ENCODE measurements around the gene AVPR2. TPM values are rescaled to one million over a fixed set of nuclear protein-coding genes. Genes with fewer than 3 reads are reported as not detected.

Gene AVPR2
- total RNA-seq, 1 donor from 2014 or later, result not detected

GRCh38 chrX:153954558-153955227, 50.2 kb downstream of the AVPR2 start:
- TF ChIP-seq EZH2 (IDR thresholded peaks at IDR 0.05) (no peak), EZH2phosphoT487 (IDR thresholded peaks at IDR 0.05) (no peak), CTCF (IDR thresholded peaks at IDR 0.05) (no peak)
- no peaks in the 10 kb centered on the region for H3K36me3 ChIP-seq

GRCh38 chrX:153955228-153955732, 50.8 kb downstream of the AVPR2 start:
- Histone ChIP-seq H3K27me3 (no peaks in the 10 kb centered on the region), H3K4me2 (no peak overlapping the region), H3K36me3 (no peaks in the 10 kb centered on the region), H3K4me1 (no peaks in the 10 kb centered on the region), H4K20me1 (ENCODE audit: low read depth) (peaks cover 6% of the 10 kb centered on the region), H3K9me3 (ENCODE audit: low read depth) (no peaks in the 10 kb centered on the region), H2AFZ (replicated peaks) (no peak overlapping the region), H3K27ac (no peak overlapping the region), H3K9ac (no peak overlapping the region), H3F3A (ENCODE audit: low read depth) (peaks cover 6% of the 10 kb centered on the region), H3K4me3 (no peak overlapping the region), H3K79me2 (ENCODE audit: low read depth) (peaks cover 11% of the 10 kb centered on the region)
- Mint-ChIP-seq H3K9me3 (no peaks in the 10 kb centered on the region), H3K4me1 (peaks cover 9% of the 10 kb centered on the region), H3K27ac (no peak overlapping the region), H3K27me3 (ENCODE audit: insufficient read depth, low read depth) (peaks cover 7% of the 10 kb centered on the region), H3K4me3 (no peak overlapping the region), H3K36me3 (peaks cover 39% of the 10 kb centered on the region)
- DNase-seq (ENCODE audit: low spot score), result no peak
- TF ChIP-seq EZH2 (IDR thresholded peaks at IDR 0.05) (no peak), EZH2phosphoT487 (IDR thresholded peaks at IDR 0.05) (no peak), CTCF (IDR thresholded peaks at IDR 0.05) (no peak)

More at GRCh38 chrX:153954558-153955227, 50.2 kb downstream of the AVPR2 start:
- H4K20me1 ChIP-seq (ENCODE audit: low read depth), result peaks cover 6% of the 10 kb centered on the region
- Mint-ChIP-seq H3K9me3 (no peaks in the 10 kb centered on the region), H3K27ac (no peak overlapping the region), H3K27me3 (ENCODE audit: insufficient read depth, low read depth) (peaks cover 7% of the 10 kb centered on the region), H3K4me3 (no peak overlapping the region), H3K36me3 (peaks cover 37% of the 10 kb centered on the region), H3K4me1 (peaks cover 11% of the 10 kb centered on the region)
- peaks cover 11% of the 10 kb centered on the region for H3K79me2 ChIP-seq (ENCODE audit: low read depth)
- H3F3A ChIP-seq (ENCODE audit: low read depth), result peaks cover 12% of the 10 kb centered on the region
- no peaks in the 10 kb centered on the region for H3K9me3 ChIP-seq (ENCODE audit: low read depth)
- H3K9ac ChIP-seq, result no peak overlapping the region
- no peak overlapping the region for H3K27ac ChIP-seq
- no peak overlapping the region for H3K4me2 ChIP-seq
- H3K4me1 ChIP-seq, result no peaks in the 10 kb centered on the region
- no peak overlapping the region for H2AFZ ChIP-seq (replicated peaks)
- no peaks in the 10 kb centered on the region for H3K27me3 ChIP-seq
- DNase-seq (ENCODE audit: low spot score), result no peak
- no peak overlapping the region for H3K4me3 ChIP-seq

GRCh38 chrX:153956044-153956907, 51.8 kb downstream of the AVPR2 start:
- Mint-ChIP-seq H3K27me3 (ENCODE audit: insufficient read depth, low read depth) (no peaks in the 10 kb centered on the region), H3K27ac (no peak overlapping the region), H3K36me3 (peaks cover 39% of the 10 kb centered on the region), H3K4me3 (no peak overlapping the region), H3K9me3 (no peaks in the 10 kb centered on the region), H3K4me1 (peaks cover 6% of the 10 kb centered on the region)
- Histone ChIP-seq H3K4me2 (no peak overlapping the region), H2AFZ (replicated peaks) (no peak overlapping the region), H3K9me3 (ENCODE audit: low read depth) (no peaks in the 10 kb centered on the region), H3K36me3 (no peaks in the 10 kb centered on the region), H3K9ac (no peak overlapping the region), H4K20me1 (ENCODE audit: low read depth) (peaks cover 6% of the 10 kb centered on the region), H3K4me1 (no peaks in the 10 kb centered on the region), H3K79me2 (ENCODE audit: low read depth) (peaks cover 11% of the 10 kb centered on the region), H3K4me3 (no peak overlapping the region), H3F3A (ENCODE audit: low read depth) (peaks cover 6% of the 10 kb centered on the region), H3K27me3 (no peaks in the 10 kb centered on the region), H3K27ac (no peak overlapping the region)
- DNase-seq (ENCODE audit: low spot score), result no peak
- TF ChIP-seq EZH2phosphoT487 (IDR thresholded peaks at IDR 0.05) (no peak), EZH2 (IDR thresholded peaks at IDR 0.05) (no peak), CTCF (IDR thresholded peaks at IDR 0.05) (no peak)

Other genes starting within 250 kb of the AVPR2 start
- 19.7 and 53.5 TPM in 2 replicates for gene PNCK, start 230.9 kb upstream of the AVPR2 start, total RNA-seq (ENCODE audit: low replicate concordance)
- gene SLC6A8, start 216.7 kb upstream of the AVPR2 start, total RNA-seq (ENCODE audit: low replicate concordance), result 94.1 and 191 TPM in 2 replicates
- 52.5 and 68.7 TPM in 2 replicates for gene BCAP31, start 180.3 kb upstream of the AVPR2 start, total RNA-seq (ENCODE audit: low replicate concordance)
- 0.79 and 5.0 TPM in 2 replicates for gene ABCD1, start 179.8 kb upstream of the AVPR2 start, total RNA-seq (ENCODE audit: low replicate concordance)
- gene PLXNB3, start 140.4 kb upstream of the AVPR2 start, total RNA-seq (ENCODE audit: low replicate concordance), result 0.25 and 0.71 TPM in 2 replicates
- gene SRPK3, start 123.6 kb upstream of the AVPR2 start, total RNA-seq (ENCODE audit: low replicate concordance), result not detected in 2 replicates
- gene IDH3G, start 110.3 kb upstream of the AVPR2 start, total RNA-seq (ENCODE audit: low replicate concordance), result 40.3 and 50.6 TPM in 2 replicates
- 58.4 and 112 TPM in 2 replicates for gene SSR4, start 110.0 kb upstream of the AVPR2 start, total RNA-seq (ENCODE audit: low replicate concordance)
- gene PDZD4, start 74.1 kb upstream of the AVPR2 start, total RNA-seq (ENCODE audit: low replicate concordance), result 1.9 and 5.2 TPM in 2 replicates
- 0.49 and 1.7 TPM in 2 replicates for gene L1CAM, start 18.5 kb upstream of the AVPR2 start, total RNA-seq (ENCODE audit: low replicate concordance)
- gene ARHGAP4, start 21.6 kb downstream of the AVPR2 start, total RNA-seq (ENCODE audit: low replicate concordance), result 5.1 and 17.9 TPM in 2 replicates
- 55.5 and 113 TPM in 2 replicates for gene NAA10, start 30.4 kb downstream of the AVPR2 start, total RNA-seq (ENCODE audit: low replicate concordance)
- gene RENBP, start 40.0 kb downstream of the AVPR2 start, total RNA-seq (ENCODE audit: low replicate concordance), result 5.4 and 9.3 TPM in 2 replicates
- gene HCFC1, start 67.1 kb downstream of the AVPR2 start, total RNA-seq (ENCODE audit: low replicate concordance), result 20.7 and 57.7 TPM in 2 replicates
- gene TMEM187, start 68.1 kb downstream of the AVPR2 start, total RNA-seq (ENCODE audit: low replicate concordance), result 2.4 and 6.8 TPM in 2 replicates
- 6.8 and 13.6 TPM in 2 replicates for gene IRAK1, start 115.2 kb downstream of the AVPR2 start, total RNA-seq (ENCODE audit: low replicate concordance)
- gene MECP2, start 193.0 kb downstream of the AVPR2 start, total RNA-seq (ENCODE audit: low replicate concordance), result 26.7 and 32.4 TPM in 2 replicates
- gene OPN1LW, start 239.6 kb downstream of the AVPR2 start, total RNA-seq (ENCODE audit: low replicate concordance), result not detected in 2 replicates

Data from neural progenitor cell (in vitro differentiated cells).